B cell (primary cell): ENCODE measurements around the gene HOXA9. TPM values are rescaled to one million over a fixed set of nuclear protein-coding genes. Genes with fewer than 3 reads are reported as not detected.

Experiments used
- ATAC-seq: fragments of 200-7000 bp; cut with Tn5 transposase; one replicate; pipeline ENCODE4 v1.10.0; 2021; ENCODE audit warnings: low read depth, mild to moderate bottlenecking, moderate number of reproducible peaks, moderate library complexity
- CTCF ChIA-PET: fragments of 350-600 bp; sonication (Branson Sonifier 250); formaldehyde crosslinking; loops from one replicate; lab custom pipeline; 2021; ENCODE audit warnings: antibody characterized with exemption, inconsistent platforms; lab: Charles Lee
- POLR2A ChIA-PET: fragments of 350-600 bp; sonication (Branson Sonifier 250); formaldehyde crosslinking; loops from one replicate; lab custom pipeline; 2021; ENCODE audit warnings: antibody characterized with exemption; lab: Charles Lee
- DNase-seq: peaks from one replicate; pipeline ENCODE4 v3.0.0; 2013
- H2AFZ ChIP-seq: 2 replicates; pipeline ENCODE4 v1.6.1; 2012; ENCODE audit warnings: mild to moderate bottlenecking, low read depth, low read length; ENCODE audit not compliant: insufficient read depth, poor library complexity, severe bottlenecking
- H3K27ac ChIP-seq, 2 donors: 1 replicate in 1 of 2; 2 replicates in 1 of 2; pipeline ENCODE4 v1.5.1; 2012 to 2013; ENCODE audit warnings: low read length in 2 of 2, mild to moderate bottlenecking in 2 of 2, moderate library complexity in 1 of 2
- H3K27me3 ChIP-seq, 4 experiments: fragments of 200-600 bp in 1 of 4; sonication (generic) in 1 of 4; replicated peaks in 1 of 4; 1 replicate in 2 of 4; 2 replicates in 2 of 4; pipeline versions ENCODE4 v1.6.1 to v1.7.0; 2013 to 2016; ENCODE audit warnings: low read length in 3 of 4, mild to moderate bottlenecking in 2 of 4, mixed read lengths in 1 of 4, moderate library complexity in 1 of 4; ENCODE audit not compliant: insufficient read depth in 4 of 4, control insufficient read depth in 3 of 4; ENCODE audit errors: control extremely low read depth in 1 of 4
- H3K36me3 ChIP-seq, 2 experiments: replicated peaks in 1 of 2; 1 replicate in 1 of 2; 2 replicates in 1 of 2; pipeline versions ENCODE4 v1.6.1 to v1.7.1; 2013; ENCODE audit warnings: low read length in 1 of 2; ENCODE audit not compliant: insufficient read depth in 2 of 2, control insufficient read depth in 1 of 2; ENCODE audit errors: control extremely low read depth in 1 of 2, extremely low read depth in 1 of 2
- H3K4me1 ChIP-seq, 2 donors: fragments of 200-600 bp in 1 of 2; sonication (generic) in 1 of 2; 1 replicate in 1 of 2; 2 replicates in 1 of 2; pipeline versions ENCODE4 v1.5.1 to v1.6.1; 2013 to 2017; ENCODE audit warnings: low read length in 2 of 2; ENCODE audit not compliant: control insufficient read depth in 2 of 2, insufficient read depth in 2 of 2
- H3K4me2 ChIP-seq: replicated peaks from 2 replicates; pipeline ENCODE3; 2012; ENCODE audit warnings: mild to moderate bottlenecking, low read depth, low read length; ENCODE audit not compliant: poor library complexity, severe bottlenecking
- H3K4me3 ChIP-seq, 5 experiments: fragments of 200-600 bp in 1 of 5; sonication (generic) in 1 of 5; 1 replicate in 3 of 5; 2 replicates in 2 of 5; pipeline versions ENCODE4 v1.5.1 to v1.7.0; 2011 to 2016; ENCODE audit warnings: low read length in 4 of 5, mild to moderate bottlenecking in 4 of 5, low read depth in 2 of 5, control low read depth in 1 of 5, moderate library complexity in 1 of 5; ENCODE audit not compliant: insufficient read depth in 1 of 5; ENCODE audit errors: control extremely low read depth in 1 of 5, extremely low read depth in 1 of 5
- H3K79me2 ChIP-seq: fragments of 200-600 bp; sonication (generic); one replicate; pipeline ENCODE4 v1.6.0; 2016; ENCODE audit warnings: low read length; ENCODE audit not compliant: control insufficient read depth, insufficient read depth
- H3K9ac ChIP-seq: fragments of 200-600 bp; sonication (generic); 2 replicates; pipeline ENCODE4 v1.6.1; 2017; ENCODE audit warnings: mild to moderate bottlenecking, low read length, moderate library complexity
- H3K9me3 ChIP-seq, 3 donors: one replicate each; pipeline versions ENCODE4 v1.6.1 to v1.7.1; 2013; ENCODE audit warnings: low read length in 2 of 3; ENCODE audit not compliant: control insufficient read depth in 2 of 3, insufficient read depth in 1 of 3; ENCODE audit errors: control extremely low read depth in 1 of 3
- H4K20me1 ChIP-seq: 2 replicates; pipeline ENCODE4 v1.6.0; 2012; ENCODE audit warnings: mild to moderate bottlenecking, low read length; ENCODE audit not compliant: insufficient read depth, control insufficient read depth, poor library complexity, severe bottlenecking
- H3K27ac Mint-ChIP-seq: one replicate; pipeline ENCODE4 v1.8.0; 2021; ENCODE audit warnings: mixed read lengths
- H3K27me3 Mint-ChIP-seq: one replicate; pipeline ENCODE4 v1.8.0; 2021; ENCODE audit warnings: mixed read lengths
- H3K4me1 Mint-ChIP-seq: one replicate; pipeline ENCODE4 v1.8.0; 2021; ENCODE audit warnings: mixed read lengths
- H3K4me3 Mint-ChIP-seq: one replicate; pipeline ENCODE4 v1.8.0; 2021; ENCODE audit warnings: mixed read lengths
- H3K9me3 Mint-ChIP-seq: one replicate; pipeline ENCODE4 v1.8.0; 2022; ENCODE audit warnings: mixed read lengths; ENCODE audit not compliant: insufficient read depth
- CTCF ChIP-seq: fragments of 200-600 bp; IDR thresholded peaks from one replicate; pipeline ENCODE4 v1.8.0; 2022; ENCODE audit warnings: antibody characterized with exemption, mild to moderate bottlenecking
- EZH2 ChIP-seq: IDR thresholded peaks from 2 replicates; pipeline ENCODE4 v1.6.1; 2012; ENCODE audit warnings: borderline replicate concordance, low read depth, mild to moderate bottlenecking, moderate library complexity, low read length; ENCODE audit not compliant: insufficient read depth, poor library complexity, severe bottlenecking
- WGBS: methylation state at CpG from one replicate; pipeline ENCODE4 v1.1.5; 2013; ENCODE audit warnings: missing lambda C conversion rate; ENCODE audit not compliant: insufficient coverage; 5-methylcytosine and 5-hydroxymethylcytosine counted together
- intact Hi-C: fragments of 100-400 bp; cut with micrococcal nuclease; formaldehyde crosslinking; loops from one replicate; pipeline ENCODE4 v1.10.0; 2022
- polyA plus RNA-seq: library from polyadenylated mRNA; depleted of rRNA; stranded (reverse); fragments of >200 nt; gene quantifications from 2 replicates; pipeline ENCODE4 v1.2.3, GENCODE V29; 2012
- total RNA-seq, 2 donors: library from RNA; stranded (reverse); fragments of 120-200 nt in 1 of 2; gene quantifications; 1 replicate in 1 of 2; 2 replicates in 1 of 2; pipeline versions ENCODE4 v1.2.3 to v1.2.4, GENCODE V29; 2013 to 2022

HOXA9 gene
- total and polyA plus RNA-seq, 2 donors (not counting 1 experiment from before 2014, with no cell fraction given): 0.07 TPM; not detected in 1

- ChIA-PET CTCF (interaction anchor here (0.9 to 2.8 kb wide), 6 partner anchors 10 to 1306 kb away, joined by 3 to 10 read pairs (median 4); no protein-coding TSS in a partner anchor), POLR2A (no interaction called here)
- peaks cover 19% of the 10 kb centered on the region for H3K4me1 Mint-ChIP-seq
- H3K79me2 ChIP-seq: no peaks in the 10 kb centered on the region
- 9% methylated on average over 10 of the region's 10 CpGs for WGBS
- intact Hi-C loops: no loop called here
- H3K9me3 ChIP-seq: peaks cover 0 to 68% (median 16%) of the 10 kb centered on the region in 3 donors
- DNase-seq (peak; percentile 48), ATAC-seq (no peak)
- H3K4me1 ChIP-seq: peaks cover 38 to 63% of the 10 kb centered on the region in 2 donors
- H4K20me1 ChIP-seq: peaks cover 8% of the 10 kb centered on the region
- no peaks in the 10 kb centered on the region for H3K9me3 Mint-ChIP-seq
- no peaks in the 10 kb centered on the region for H3K36me3 ChIP-seq
- H2AFZ ChIP-seq: no peak overlapping the region
- peak overlapping the region; percentile 23 for H3K27ac Mint-ChIP-seq
- H3K4me2 ChIP-seq: no peak overlapping the region
- TF ChIP-seq CTCF (no peak), EZH2 (no peak)
- no peak overlapping the region for H3K9ac ChIP-seq
- H3K27me3 Mint-ChIP-seq: peaks cover 56% of the 10 kb centered on the region
- no peak overlapping the region for H3K27ac ChIP-seq
- H3K4me3 Mint-ChIP-seq: peak overlapping the region; percentile 44
- peaks cover 0 to 96% (median 80%) of the 10 kb centered on the region in 4 experiments for H3K27me3 ChIP-seq
- H3K4me3 ChIP-seq: no peak overlapping the region
These were observed 7.0 kb upstream of the HOXA9 start for GRCh38 chr7:27172315-27172774.

GRCh38 chr7:27171637-27172314, 6.4 kb upstream of the HOXA9 start:
- H4K20me1 ChIP-seq: peaks cover 8% of the 10 kb centered on the region
- Mint-ChIP-seq H3K9me3 (no peaks in the 10 kb centered on the region), H3K27ac (peak overlapping the region; percentile 77), H3K4me1 (peaks cover 19% of the 10 kb centered on the region), H3K27me3 (peaks cover 61% of the 10 kb centered on the region), H3K4me3 (peak overlapping the region; percentile 44)
- no peak for ATAC-seq
- WGBS: 6% methylated on average over 27 of the region's 30 CpGs
- peaks cover 41 to 68% of the 10 kb centered on the region in 2 donors for H3K4me1 ChIP-seq
- no peak overlapping the region for H3K4me3 ChIP-seq
- H3K27ac ChIP-seq: no peak overlapping the region
- H3K4me2 ChIP-seq: no peak overlapping the region
- DNase-seq: peak; percentile 49
- no peak overlapping the region for H2AFZ ChIP-seq
- intact Hi-C loops: no loop called here
- peaks cover 0 to 96% (median 81%) of the 10 kb centered on the region in 4 experiments for H3K27me3 ChIP-seq
- no peaks in the 10 kb centered on the region for H3K79me2 ChIP-seq
- POLR2A ChIA-PET: no interaction called here
- CTCF ChIA-PET: interaction anchor here (1.0 to 2.8 kb wide), 5 partner anchors 11 to 27 kb away, joined by 3 to 10 read pairs (median 3); no protein-coding TSS in a partner anchor
- no peaks in the 10 kb centered on the region for H3K36me3 ChIP-seq
- TF ChIP-seq CTCF (no peak), EZH2 (no peak)
- no peak overlapping the region for H3K9ac ChIP-seq
- peaks cover 0 to 74% (median 19%) of the 10 kb centered on the region in 3 donors for H3K9me3 ChIP-seq
